Sigmoid colon (tissue), 4 donors: Measurements from ENCODE around the gene SLC20A1.

Experiments
- CTCF ChIP-seq, 4 experiments: fragments of 450-650 bp in 3 of 4; fragments of 200-600 bp in 1 of 4; IDR thresholded peaks; one replicate each; pipeline ENCODE4 v1.5.1; 2016 to 2019; ENCODE audit warnings: antibody characterized with exemption in 4 of 4, mild to moderate bottlenecking in 3 of 4, moderate library complexity in 2 of 4
- POLR2AphosphoS5 ChIP-seq, 4 donors: sonication (generic); formaldehyde crosslinking; IDR thresholded peaks; one replicate each; pipeline ENCODE4 v1.6.1; 2017; ENCODE audit warnings: antibody characterized with exemption in 4 of 4

GRCh38 chr2:112644155-112644932 lies 1.4 kb upstream of the SLC20A1 start:
- TF ChIP-seq CTCF (IDR thresholded peaks at IDR 0.05) (no peak), POLR2AphosphoS5 (IDR thresholded peaks at IDR 0.05) (no peak)
